Activated CD4-positive, alpha-beta T cell treated with anti-CD3 and anti-CD28 coated beads, Interleukin-2, amount 50 U/mL, for 4 hours (primary cell): Measurements from ENCODE around the gene TNFAIP2.
A peak's percentile ranks its signal among the peaks of the same experiment; 100 is the strongest.

Experiments used
- DNase-seq, 2 experiments: peaks; one replicate each; pipeline ENCODE4 v3.0.0-alpha.2; 2020

TNFAIP2 gene, protein sequence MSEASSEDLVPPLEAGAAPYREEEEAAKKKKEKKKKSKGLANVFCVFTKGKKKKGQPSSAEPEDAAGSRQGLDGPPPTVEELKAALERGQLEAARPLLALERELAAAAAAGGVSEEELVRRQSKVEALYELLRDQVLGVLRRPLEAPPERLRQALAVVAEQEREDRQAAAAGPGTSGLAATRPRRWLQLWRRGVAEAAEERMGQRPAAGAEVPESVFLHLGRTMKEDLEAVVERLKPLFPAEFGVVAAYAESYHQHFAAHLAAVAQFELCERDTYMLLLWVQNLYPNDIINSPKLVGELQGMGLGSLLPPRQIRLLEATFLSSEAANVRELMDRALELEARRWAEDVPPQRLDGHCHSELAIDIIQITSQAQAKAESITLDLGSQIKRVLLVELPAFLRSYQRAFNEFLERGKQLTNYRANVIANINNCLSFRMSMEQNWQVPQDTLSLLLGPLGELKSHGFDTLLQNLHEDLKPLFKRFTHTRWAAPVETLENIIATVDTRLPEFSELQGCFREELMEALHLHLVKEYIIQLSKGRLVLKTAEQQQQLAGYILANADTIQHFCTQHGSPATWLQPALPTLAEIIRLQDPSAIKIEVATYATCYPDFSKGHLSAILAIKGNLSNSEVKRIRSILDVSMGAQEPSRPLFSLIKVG

DNA sequence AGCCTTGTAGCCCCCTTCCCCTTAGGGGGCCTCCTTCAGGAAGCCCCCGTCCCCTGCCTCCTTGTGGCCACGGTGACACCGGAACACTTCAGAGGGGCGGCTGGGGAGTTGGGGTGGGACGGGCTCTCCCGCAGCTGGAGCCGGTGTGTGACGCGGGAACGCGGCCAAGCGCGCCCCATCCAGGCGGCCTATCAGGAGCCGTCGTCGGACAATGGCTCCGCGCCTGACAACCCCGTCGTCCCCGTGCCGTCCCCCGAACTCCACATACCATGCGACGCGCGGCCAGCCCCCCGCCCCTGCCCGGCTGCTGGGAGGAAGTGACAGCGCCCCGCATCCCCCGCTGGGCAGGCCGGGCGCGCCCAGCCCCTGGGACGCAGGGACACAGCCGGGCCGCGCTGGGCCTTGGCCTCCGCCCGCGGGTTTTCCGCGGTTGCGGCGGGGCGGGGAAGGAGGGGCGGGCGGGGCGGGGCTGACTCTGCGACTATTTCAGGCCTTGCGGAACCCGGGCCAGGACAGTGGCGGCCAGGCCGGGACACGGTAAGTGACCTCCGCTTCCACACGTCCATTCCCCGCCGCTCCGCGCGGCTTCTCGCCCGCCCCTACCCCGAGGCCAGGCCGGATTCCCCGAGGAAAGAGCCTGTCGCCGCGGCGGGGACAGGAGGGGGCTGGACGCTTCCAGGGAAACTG is at the start of gene TNFAIP2:
TSS of gene TNFAIP2 (plus strand) at position 515 of the 687 bp plus-strand sequence. CDS start 2,997 bp downstream, outside the sequence.
- DNase-seq: no peak

GRCh38 chr14:103073876-103074728 is 49.2 kb upstream of the TNFAIP2 start:
- DNase-seq: no peak

DNA sequence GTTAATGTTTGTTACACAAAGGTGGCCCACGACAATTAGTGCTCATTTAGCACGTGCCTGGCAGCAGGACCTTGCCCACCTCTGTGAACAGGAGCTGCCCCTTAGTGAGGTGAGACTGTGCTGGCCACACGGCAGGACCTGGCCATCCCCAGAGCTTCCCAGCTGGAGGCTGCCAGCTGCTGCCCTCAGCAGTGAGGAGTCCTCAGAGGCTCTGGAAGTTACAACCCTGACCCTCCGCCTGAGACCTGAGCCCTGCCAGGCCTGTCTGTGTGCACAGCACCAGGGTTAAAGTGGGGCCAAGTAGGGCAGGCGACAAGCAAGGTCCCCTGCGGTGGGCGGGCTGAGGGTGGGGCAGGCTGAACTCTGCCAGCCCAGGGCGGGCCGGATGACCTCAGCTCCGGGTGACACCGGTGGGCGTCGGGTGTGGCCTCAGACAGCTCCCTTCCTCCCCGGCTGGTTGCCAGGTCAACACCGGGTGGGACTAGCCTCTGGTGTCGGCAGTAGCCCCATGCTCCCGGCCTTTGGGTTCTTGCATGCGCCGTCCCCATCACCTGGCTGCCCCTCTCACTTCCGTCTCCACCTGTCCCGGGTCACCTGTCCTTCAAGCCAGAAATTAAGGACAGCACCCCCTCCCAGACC is 48.4 kb upstream of the TNFAIP2 start:
- no peak for DNase-seq

DNA sequence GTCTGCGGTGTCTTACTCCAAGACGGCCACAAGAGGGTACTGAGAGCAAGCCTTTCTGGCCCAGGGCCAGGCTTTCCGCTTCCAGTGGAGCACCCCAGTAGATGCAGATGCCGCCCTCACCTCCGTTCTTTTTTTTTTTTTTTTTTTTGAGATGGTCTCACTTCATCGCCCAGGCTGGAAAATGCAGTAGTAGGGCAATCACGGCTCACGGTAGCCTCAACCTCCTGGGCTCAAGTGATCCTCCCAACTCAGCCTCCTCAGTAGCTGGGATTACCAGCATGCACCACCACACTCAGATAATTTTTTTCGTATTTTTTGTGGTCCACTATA is 44.9 kb upstream of the TNFAIP2 start:
- DNase-seq: peak; percentile 69 to 72

DNA sequence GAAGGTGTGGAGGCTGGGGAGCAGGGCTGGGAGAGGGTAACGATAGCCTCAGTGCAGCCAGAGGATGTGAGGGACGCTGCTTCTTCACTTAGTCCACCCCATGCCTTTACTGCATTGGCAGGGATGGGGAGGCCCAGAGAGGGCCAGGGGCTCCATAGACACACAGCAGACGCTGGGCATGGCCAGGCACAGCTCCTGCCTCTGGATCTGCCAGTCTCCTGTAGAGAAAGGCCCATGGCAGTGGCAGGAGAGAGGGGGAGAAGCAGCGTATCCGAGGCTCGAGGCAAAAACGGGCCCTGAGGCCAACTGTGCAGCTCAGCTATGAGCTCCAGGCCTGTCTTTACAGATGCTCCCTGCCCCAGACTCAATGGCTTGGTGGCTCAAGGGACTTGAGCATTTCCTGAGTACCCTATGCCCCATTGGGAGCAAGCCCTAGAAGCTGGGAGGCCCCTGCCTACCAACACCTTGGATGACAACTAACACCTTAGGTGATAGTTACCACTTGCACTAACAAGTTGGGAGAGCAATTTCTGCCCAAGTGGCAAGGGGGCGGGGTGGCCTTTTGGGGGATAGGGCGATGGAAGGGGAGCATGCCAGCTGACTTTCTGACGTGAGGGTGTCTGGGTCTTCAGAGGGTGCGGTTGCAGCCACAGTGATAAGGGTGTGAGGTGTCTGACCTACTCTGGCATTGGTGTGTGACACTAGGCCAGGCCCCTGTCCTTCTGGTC is 44.2 kb upstream of the TNFAIP2 start:
- no peak for DNase-seq

- DNase-seq: no peak
These were observed 41.3 kb upstream of the TNFAIP2 start for GRCh38 chr14:103081951-103082350.

DNA sequence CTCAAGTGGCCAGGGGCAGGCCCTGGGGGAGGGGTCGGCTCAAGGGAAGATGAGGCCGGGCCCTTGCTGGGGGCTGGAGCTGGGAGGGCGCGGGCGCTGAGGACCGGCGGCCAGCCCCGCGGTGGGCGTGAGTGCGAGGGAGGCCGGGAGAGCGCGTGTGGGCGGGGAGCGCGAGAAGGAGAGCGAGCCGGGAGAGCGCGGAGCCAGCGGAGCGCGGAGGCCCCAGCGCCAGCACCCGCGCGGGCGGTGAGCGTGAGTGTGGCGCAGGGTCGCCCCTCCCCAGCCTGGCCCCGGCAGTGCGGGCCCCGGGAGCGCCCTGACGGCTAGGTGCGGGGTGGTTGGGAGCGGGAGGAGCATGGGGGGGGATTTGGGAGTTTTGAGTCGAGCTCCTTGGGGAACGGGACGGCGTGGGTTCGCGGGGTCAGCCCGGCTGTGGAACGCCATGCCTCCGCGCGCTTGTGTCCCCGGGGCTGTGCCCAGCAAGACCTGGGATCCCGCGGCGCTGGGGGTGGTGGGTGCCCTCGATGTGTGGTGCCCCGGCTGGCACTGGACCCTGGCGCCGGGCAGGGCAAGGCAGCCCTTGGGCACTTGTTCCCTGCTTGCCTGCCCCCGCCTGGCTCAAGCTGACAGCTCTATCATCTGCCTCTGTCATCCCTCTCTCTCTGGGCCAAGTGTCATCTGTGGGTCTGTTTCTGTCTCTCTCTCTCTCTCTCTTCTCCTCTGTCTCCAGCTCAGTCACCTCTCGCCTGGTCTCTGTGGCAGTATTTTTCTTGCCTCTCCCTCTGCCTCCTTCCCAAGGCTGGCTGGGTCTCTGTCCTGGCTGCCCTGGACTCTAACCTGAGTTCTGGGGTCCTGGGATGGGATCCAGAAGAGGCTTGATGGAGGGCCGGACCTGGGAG is 39.0 kb upstream of the TNFAIP2 start, which contains the start of gene LBHD2:
TSS of gene LBHD2 (plus strand) at position 190 of the 899 bp plus-strand sequence. CDS start 1,803 bp downstream, outside the sequence.
- no peak for DNase-seq

DNA sequence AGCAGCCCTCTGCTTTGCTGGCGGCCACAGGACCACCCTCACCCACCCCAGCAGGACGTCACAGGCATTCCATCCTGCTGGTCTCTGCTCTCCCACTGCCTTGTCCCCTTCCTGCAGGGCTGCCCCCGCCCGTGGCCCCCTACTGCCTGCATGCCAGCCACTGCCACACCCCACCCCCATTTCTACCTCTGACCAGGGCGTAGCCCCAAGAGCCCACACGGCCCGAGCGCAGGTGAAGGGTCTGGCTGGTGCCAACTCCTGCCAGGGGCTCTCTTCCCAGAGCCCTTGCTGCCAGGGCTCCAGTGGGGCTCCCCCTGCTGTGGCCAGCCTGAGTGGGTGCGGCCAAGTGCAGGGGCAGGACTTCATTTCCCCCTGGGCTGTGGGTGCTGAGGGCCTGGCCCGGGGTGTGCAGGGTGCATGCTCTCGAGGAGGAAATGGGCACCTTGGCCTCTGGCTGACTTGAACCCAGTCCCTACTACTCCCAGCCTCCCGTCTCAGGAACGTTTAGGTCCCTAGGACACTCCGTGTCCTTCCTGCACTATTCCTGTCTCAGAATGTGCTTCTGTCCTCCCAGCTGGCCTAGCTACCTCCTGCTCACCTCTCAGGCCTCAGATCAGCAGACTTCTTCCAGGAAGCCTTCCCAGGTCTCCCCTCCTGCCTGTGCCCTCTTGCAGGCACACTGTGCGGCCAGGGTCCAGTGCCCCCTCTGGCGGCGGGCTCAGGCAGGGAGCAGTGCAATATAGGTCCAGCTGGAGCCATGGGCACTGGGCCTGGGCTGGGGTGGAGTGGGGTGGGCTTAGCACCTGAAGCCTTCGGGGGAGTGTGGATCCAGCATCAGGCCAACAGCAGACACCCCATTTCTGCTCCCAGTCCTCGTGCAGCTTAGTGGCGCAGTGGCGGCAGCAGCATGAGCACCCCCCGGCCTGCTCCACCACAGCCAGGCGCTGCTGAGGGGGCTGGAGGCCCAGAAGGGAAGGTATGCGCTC is 37.9 kb upstream of the TNFAIP2 start:
- DNase-seq: no peak

DNA sequence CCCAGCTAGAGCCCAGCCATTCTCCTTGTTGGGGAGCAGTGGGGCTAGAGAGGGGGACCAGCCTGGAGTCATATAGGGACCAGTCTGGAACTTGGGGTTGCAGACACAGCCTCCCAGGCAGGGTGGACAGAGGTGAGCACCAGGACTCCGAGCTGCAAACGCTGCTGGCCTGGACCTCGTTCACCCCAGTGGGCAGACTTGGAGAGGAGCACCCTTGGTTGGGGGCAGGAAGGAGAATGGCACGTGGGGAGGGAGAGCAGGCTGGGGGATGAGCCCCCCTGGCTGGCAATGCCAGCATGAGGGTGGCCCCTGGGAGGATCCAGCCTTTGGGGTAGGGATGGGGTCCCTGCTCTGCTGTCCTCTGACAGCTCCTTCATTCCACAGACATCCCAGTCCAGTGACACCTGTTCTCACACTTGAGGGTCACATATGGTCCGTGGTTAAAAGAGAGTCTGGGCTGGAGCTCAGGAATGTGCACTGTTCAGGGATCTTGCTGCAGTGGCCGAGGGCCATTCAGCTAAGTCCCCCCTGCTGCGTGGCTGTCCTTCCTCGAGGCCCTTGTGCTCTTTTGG is 36.4 kb upstream of the TNFAIP2 start:
- no peak for DNase-seq

GRCh38 chr14:103087343-103087835 is 35.9 kb upstream of the TNFAIP2 start:
- DNase-seq: no peak

DNA sequence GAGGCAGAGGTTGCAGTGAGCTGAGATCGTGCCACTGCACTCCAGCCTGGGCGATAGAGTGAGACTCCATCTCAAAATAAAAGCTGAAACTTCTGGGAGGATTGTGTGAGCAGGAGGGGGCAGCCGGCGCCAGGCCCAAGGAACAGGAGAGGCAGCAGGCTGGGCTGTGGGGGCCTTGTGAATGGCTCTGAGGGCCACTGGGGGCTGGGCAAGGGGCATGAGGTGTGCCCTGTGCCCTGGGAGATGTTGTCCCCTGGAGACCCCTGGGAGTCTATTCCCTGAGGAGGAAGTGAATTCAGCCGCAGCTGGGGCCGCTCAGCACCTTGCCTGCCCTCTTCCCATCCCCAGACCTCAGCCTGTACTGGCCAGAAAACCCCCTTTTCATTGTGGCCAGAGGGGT is 34.3 kb upstream of the TNFAIP2 start:
- DNase-seq: no peak

- DNase-seq: no peak
These were observed 33.6 kb upstream of the TNFAIP2 start for GRCh38 chr14:103089386-103090335.

DNA sequence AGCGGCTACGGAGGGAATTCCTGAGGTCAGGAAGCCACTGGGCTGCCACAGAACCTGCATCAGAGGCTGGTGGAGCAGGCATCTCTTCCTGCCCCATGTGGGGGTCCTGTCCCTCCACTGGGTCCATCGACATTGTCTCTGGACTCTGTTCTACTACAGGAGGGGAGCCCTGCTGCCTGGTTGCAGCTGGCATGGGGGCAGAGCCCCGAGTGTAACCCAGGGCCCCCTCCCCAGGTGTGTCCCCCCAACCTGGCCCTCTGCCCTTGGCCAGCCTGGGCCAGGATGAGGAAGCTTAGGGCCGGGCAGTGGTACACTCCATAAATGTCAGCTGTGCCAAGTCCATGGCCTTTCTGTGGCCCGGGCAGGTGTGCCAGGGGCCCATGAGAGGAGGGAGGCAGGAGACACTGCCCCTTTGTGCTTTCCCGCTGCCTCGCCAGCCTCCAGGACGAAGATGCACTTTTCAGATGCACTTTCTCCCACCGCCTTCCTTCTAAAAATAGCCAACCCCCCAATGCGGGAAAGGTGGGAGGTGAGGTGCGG is 32.7 kb upstream of the TNFAIP2 start:
- DNase-seq: no peak

- peak; percentile 73 to 74 for DNase-seq
These were observed 32.0 kb upstream of the TNFAIP2 start for GRCh38 chr14:103091041-103091882.

DNA sequence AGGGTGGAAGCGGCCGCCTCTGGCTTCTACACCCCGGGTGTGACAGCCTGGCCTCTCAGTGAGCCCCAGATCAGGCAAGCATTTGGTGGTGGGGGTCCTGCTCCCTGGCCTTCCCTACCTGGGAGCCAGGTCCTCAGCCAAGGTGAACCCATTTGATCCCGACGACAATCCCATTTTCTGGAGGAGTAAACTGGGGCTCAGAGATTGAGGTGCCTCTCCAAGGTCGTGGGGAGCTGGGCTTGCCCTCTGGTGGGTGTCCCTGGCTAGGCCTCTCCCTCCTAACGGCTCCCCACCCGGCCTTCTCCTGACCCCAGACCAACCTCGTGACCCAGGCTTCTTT is 31.4 kb upstream of the TNFAIP2 start:
- DNase-seq: no peak

DNA sequence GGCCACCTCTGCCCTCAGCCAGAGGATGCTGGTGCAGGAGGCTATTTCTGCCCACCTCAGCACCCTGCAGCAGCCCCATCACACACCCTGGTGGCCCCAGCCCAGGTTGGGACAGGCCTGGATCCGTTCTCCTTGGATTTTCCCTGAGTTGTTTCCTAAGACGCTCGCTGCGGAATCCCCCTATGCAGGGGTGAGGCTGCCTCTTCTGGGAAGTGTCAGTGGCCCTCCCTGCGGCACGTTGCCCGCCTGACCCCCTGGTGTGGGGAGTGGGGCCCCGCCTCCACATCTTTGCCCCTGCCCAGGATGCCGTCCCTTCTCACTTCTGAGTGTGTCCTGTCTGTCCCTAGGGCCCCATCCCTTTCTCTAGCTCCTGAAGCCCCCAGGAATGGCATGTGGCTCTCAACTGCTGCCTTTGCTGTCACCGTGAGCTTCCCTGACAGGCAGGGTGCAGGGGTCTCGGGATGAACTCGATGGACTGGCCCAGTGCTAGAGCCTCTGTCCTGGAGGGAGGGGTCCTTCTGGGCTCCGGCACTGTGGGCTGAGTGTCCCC is 29.3 kb upstream of the TNFAIP2 start:
- DNase-seq: no peak
